HepG2 (cell line): Measurements from ENCODE around the gene PARN. TPM values are rescaled to one million over a fixed set of nuclear protein-coding genes. Genes with fewer than 3 reads are reported as not detected.
A peak's percentile ranks its signal among the peaks of the same experiment; 100 is the strongest.

Experiments
- FOSL1 ChIP-seq: sonication (generic); formaldehyde crosslinking; IDR thresholded peaks from 2 replicates; pipeline ENCODE4 v1.9.0; 2021; ENCODE audit warnings: missing genetic modification reagents, borderline replicate concordance
- HOXA3 ChIP-seq: sonication (generic); formaldehyde crosslinking; IDR thresholded peaks from 2 replicates; pipeline ENCODE4 v1.5.0; 2020; ENCODE audit warnings: missing genetic modification reagents
- KDM1A ChIP-seq: IDR thresholded peaks from 2 replicates; pipeline ENCODE4 v1.6.1; 2016; ENCODE audit warnings: missing compliant biosample characterization
- KDM6A ChIP-seq: IDR thresholded peaks from 2 replicates; pipeline ENCODE4 v1.6.1; 2016; ENCODE audit warnings: low read depth
- MBNL3 ChIP-seq: fragments of 250-450 bp; sonication (Bioruptor Pico); conservative IDR thresholded peaks from 2 replicates; pipeline ENCODE4 v1.8.0; 2022; ENCODE audit warnings: mild to moderate bottlenecking, inconsistent platforms
- MEIS2 ChIP-seq: sonication (generic); formaldehyde crosslinking; IDR thresholded peaks from 2 replicates; pipeline ENCODE4 v1.9.0; 2021; ENCODE audit warnings: mild to moderate bottlenecking, missing genetic modification reagents
- PCBP2 ChIP-seq: fragments of 200-400 bp; formaldehyde crosslinking; optimal IDR thresholded peaks from 2 replicates; pipeline ENCODE3; 2018; ENCODE audit warnings: low read length, low read depth; ENCODE audit not compliant: poor library complexity, severe bottlenecking
- SKI ChIP-seq: fragments of 450-650 bp; IDR thresholded peaks from one replicate; pipeline ENCODE4 v1.6.1; 2018; ENCODE audit warnings: mild to moderate bottlenecking; ENCODE audit not compliant: partially characterized antibody
- ZNF274 ChIP-seq: sonication (generic); formaldehyde crosslinking; IDR thresholded peaks from 2 replicates; pipeline ENCODE4 v1.5.1; 2020; ENCODE audit warnings: mild to moderate bottlenecking, missing genetic modification reagents
- ZNF460 ChIP-seq: sonication (generic); formaldehyde crosslinking; IDR thresholded peaks from 2 replicates; pipeline ENCODE4 v1.5.1; 2020; ENCODE audit warnings: missing genetic modification reagents, mild to moderate bottlenecking, borderline replicate concordance
- ZNF607 ChIP-seq: sonication (generic); formaldehyde crosslinking; IDR thresholded peaks from 2 replicates; pipeline ENCODE4 v1.5.1; 2020; ENCODE audit warnings: missing genetic modification reagents, mild to moderate bottlenecking, borderline replicate concordance
- ZNF644 ChIP-seq: IDR thresholded peaks from 2 replicates; pipeline ENCODE4 v1.6.1; 2016; ENCODE audit warnings: low read depth
- ZNF713 ChIP-seq: sonication (generic); formaldehyde crosslinking; IDR thresholded peaks from 2 replicates; pipeline ENCODE4 v1.4.0; 2020; ENCODE audit warnings: mild to moderate bottlenecking, missing genetic modification reagents
- polyA plus RNA-seq, 8 experiments: library from polyadenylated mRNA; depleted of rRNA in 3 of 8; stranded (reverse) in 7 of 8; unstranded in 1 of 8; fragments of >200 nt; fragmentation: Illumina TruSeq in 4 of 8; extraction: Trizol in 4 of 8; gene quantifications; 2 replicates each; pipeline versions ENCODE4 v1.2.1 to v1.2.3, GENCODE V29; 2011 to 2016; ENCODE audit warnings: low read depth in 4 of 8, missing spikeins in 1 of 8, mixed read lengths in 1 of 8; ENCODE audit not compliant: insufficient read depth in 1 of 8
- total RNA-seq, 5 experiments: library from RNA; depleted of rRNA; stranded (reverse); fragments of >200 nt; fragmentation: Illumina TruSeq; extraction: Trizol; gene quantifications; 2 replicates each; pipeline ENCODE4 v1.2.3, GENCODE V29; 2016; ENCODE audit warnings: low read depth in 1 of 5
- TF ChIP-seq, protein P1 (sequence below): sonication (generic); formaldehyde crosslinking; IDR thresholded peaks from 2 replicates; pipeline ENCODE4 v1.8.1; 2023; ENCODE audit warnings: missing genetic modification reagents, inconsistent platforms, borderline replicate concordance
- TF ChIP-seq, protein P2 (sequence below): sonication (generic); formaldehyde crosslinking; IDR thresholded peaks from 2 replicates; pipeline ENCODE4 v1.4.0; 2020; ENCODE audit warnings: mild to moderate bottlenecking, missing genetic modification reagents
- TF ChIP-seq, protein P3 (sequence below): sonication (generic); formaldehyde crosslinking; IDR thresholded peaks from 2 replicates; pipeline ENCODE4 v1.8.0; 2022; ENCODE audit warnings: mild to moderate bottlenecking, missing genetic modification reagents; ENCODE audit not compliant: insufficient replicate concordance
- TF ChIP-seq, protein P4 (sequence below): sonication (generic); formaldehyde crosslinking; IDR thresholded peaks from 2 replicates; pipeline ENCODE4 v1.4.0; 2020; ENCODE audit warnings: missing genetic modification reagents, borderline replicate concordance
- TF ChIP-seq, protein P5 (sequence below): IDR thresholded peaks from 2 replicates; pipeline ENCODE4 v1.6.1; 2012; ENCODE audit warnings: low read depth, low read length, improper control_type of control experiment

Gene PARN
- total and polyA plus RNA-seq, 2 of the 13 experiments (the other 11 are each of a cell fraction or from before 2014, with no cell fraction given), result 13.3 to 47.6 TPM

DNA sequence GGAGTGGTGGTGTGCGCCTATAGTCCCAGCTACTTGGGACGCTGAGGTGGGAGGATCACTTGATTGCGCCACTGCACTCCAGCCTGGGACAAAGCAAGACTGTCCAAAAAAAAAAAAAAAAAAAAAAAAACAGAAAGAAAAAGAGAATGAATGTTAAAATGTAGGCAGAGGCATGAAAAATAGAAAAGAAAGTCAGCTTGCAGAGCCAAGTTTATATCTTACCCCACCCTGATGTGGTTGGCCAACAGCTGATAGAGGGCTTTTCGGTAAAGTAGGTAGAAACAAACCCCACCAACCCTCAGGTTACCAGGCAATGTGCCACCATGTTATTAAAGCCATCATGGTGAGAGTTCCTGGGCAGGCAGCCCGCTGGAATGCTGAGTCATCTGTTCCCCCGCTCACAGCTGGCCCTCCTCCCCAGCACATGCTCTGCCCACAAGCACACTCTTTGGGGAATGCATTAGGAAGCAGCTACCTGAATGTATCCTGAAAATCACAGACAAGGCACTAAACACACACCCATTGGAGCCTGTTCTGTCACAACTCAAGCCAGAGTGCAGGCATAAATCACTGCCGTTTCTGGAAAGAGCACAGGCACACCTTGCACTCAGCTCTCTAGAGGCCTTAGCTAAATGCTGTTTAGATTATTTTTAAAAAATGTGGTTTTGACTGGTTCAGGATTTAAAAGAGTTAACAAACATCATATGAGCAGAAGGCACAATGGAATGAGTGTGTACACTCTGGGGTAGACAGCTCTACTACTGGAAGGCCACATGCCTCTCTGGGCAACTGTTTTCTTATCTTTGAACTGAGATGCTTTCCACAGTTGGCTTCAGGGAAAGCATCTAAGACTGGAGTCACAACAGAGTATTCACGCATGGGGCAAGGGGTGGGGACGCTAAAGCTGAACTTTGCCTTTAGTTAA lies 128.5 kb downstream of the PARN start (continued):
- TF ChIP-seq, protein P1, sequence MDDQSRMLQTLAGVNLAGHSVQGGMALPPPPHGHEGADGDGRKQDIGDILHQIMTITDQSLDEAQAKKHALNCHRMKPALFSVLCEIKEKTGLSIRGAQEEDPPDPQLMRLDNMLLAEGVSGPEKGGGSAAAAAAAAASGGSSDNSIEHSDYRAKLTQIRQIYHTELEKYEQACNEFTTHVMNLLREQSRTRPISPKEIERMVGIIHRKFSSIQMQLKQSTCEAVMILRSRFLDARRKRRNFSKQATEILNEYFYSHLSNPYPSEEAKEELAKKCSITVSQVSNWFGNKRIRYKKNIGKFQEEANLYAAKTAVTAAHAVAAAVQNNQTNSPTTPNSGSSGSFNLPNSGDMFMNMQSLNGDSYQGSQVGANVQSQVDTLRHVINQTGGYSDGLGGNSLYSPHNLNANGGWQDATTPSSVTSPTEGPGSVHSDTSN (CRISPR knock-in tag), result no peak
- TF ChIP-seq HOXA3 (CRISPR knock-in tag), result peak; percentile 86; the same call in 1 of the 2 replicates
- TF ChIP-seq, protein P2, sequence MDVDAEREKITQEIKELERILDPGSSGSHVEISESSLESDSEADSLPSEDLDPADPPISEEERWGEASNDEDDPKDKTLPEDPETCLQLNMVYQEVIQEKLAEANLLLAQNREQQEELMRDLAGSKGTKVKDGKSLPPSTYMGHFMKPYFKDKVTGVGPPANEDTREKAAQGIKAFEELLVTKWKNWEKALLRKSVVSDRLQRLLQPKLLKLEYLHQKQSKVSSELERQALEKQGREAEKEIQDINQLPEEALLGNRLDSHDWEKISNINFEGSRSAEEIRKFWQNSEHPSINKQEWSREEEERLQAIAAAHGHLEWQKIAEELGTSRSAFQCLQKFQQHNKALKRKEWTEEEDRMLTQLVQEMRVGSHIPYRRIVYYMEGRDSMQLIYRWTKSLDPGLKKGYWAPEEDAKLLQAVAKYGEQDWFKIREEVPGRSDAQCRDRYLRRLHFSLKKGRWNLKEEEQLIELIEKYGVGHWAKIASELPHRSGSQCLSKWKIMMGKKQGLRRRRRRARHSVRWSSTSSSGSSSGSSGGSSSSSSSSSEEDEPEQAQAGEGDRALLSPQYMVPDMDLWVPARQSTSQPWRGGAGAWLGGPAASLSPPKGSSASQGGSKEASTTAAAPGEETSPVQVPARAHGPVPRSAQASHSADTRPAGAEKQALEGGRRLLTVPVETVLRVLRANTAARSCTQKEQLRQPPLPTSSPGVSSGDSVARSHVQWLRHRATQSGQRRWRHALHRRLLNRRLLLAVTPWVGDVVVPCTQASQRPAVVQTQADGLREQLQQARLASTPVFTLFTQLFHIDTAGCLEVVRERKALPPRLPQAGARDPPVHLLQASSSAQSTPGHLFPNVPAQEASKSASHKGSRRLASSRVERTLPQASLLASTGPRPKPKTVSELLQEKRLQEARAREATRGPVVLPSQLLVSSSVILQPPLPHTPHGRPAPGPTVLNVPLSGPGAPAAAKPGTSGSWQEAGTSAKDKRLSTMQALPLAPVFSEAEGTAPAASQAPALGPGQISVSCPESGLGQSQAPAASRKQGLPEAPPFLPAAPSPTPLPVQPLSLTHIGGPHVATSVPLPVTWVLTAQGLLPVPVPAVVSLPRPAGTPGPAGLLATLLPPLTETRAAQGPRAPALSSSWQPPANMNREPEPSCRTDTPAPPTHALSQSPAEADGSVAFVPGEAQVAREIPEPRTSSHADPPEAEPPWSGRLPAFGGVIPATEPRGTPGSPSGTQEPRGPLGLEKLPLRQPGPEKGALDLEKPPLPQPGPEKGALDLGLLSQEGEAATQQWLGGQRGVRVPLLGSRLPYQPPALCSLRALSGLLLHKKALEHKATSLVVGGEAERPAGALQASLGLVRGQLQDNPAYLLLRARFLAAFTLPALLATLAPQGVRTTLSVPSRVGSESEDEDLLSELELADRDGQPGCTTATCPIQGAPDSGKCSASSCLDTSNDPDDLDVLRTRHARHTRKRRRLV (CRISPR knock-in tag), result no peak
- no peak; the same call in 1 of the 2 replicates for TF ChIP-seq KDM6A
- TF ChIP-seq, protein P3, sequence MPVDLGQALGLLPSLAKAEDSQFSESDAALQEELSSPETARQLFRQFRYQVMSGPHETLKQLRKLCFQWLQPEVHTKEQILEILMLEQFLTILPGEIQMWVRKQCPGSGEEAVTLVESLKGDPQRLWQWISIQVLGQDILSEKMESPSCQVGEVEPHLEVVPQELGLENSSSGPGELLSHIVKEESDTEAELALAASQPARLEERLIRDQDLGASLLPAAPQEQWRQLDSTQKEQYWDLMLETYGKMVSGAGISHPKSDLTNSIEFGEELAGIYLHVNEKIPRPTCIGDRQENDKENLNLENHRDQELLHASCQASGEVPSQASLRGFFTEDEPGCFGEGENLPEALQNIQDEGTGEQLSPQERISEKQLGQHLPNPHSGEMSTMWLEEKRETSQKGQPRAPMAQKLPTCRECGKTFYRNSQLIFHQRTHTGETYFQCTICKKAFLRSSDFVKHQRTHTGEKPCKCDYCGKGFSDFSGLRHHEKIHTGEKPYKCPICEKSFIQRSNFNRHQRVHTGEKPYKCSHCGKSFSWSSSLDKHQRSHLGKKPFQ (CRISPR knock-in tag), result no peak
- no peak for TF ChIP-seq MBNL3 (CRISPR knock-in tag)
- TF ChIP-seq SKI, result peak; percentile 39
- no peak for TF ChIP-seq PCBP2
- TF ChIP-seq, protein P4, sequence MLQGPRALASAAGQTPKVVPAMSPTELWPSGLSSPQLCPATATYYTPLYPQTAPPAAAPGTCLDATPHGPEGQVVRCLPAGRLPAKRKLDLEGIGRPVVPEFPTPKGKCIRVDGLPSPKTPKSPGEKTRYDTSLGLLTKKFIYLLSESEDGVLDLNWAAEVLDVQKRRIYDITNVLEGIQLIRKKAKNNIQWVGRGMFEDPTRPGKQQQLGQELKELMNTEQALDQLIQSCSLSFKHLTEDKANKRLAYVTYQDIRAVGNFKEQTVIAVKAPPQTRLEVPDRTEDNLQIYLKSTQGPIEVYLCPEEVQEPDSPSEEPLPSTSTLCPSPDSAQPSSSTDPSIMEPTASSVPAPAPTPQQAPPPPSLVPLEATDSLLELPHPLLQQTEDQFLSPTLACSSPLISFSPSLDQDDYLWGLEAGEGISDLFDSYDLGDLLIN (CRISPR knock-in tag), result no peak
- TF ChIP-seq, protein P5, sequence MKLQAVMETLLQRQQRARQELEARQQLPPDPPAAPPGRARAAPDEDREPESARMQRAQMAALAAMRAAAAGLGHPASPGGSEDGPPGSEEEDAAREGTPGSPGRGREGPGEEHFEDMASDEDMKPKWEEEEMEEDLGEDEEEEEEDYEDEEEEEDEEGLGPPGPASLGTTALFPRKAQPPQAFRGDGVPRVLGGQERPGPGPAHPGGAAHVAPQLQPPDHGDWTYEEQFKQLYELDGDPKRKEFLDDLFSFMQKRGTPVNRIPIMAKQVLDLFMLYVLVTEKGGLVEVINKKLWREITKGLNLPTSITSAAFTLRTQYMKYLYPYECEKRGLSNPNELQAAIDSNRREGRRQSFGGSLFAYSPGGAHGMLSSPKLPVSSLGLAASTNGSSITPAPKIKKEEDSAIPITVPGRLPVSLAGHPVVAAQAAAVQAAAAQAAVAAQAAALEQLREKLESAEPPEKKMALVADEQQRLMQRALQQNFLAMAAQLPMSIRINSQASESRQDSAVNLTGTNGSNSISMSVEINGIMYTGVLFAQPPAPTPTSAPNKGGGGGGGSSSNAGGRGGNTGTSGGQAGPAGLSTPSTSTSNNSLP, result no peak; the same call in 1 of the 2 replicates
- TF ChIP-seq ZNF607 (CRISPR knock-in tag), result peak; percentile 58; the same call in 1 of the 2 replicates
- TF ChIP-seq ZNF460 (CRISPR knock-in tag), result no peak
- no peak for TF ChIP-seq MEIS2 (CRISPR knock-in tag)
- peak; percentile 98 for TF ChIP-seq ZNF644 (CRISPR knock-in tag)
- peak; percentile 73; the same call in 1 of the 2 replicates for TF ChIP-seq ZNF274 (CRISPR knock-in tag)
- no peak for TF ChIP-seq ZNF713 (CRISPR knock-in tag)
- TF ChIP-seq KDM1A (CRISPR knock-in tag), result peak; percentile 83
- TF ChIP-seq FOSL1, result no peak
